Left kidney (tissue), 1 donor: ENCODE results near the gene JAK1. TPM values are rescaled to one million over a fixed set of nuclear protein-coding genes. Genes with fewer than 3 reads are reported as not detected.

Experiments
- polyA plus RNA-seq: library from polyadenylated mRNA; unstranded; fragments of 120-200 nt; gene quantifications from one replicate; pipeline ENCODE4 v1.2.1, GENCODE V29; 2013; ENCODE audit not compliant: insufficient read length

The JAK1 gene
- polyA plus RNA-seq, 1 donor, result 106 TPM

Other genes with a start within 250 kb of the JAK1 start
- gene RAVER2, start 221.5 kb downstream of the JAK1 start, polyA plus RNA-seq, result 35.0 TPM
- 72.3 TPM for gene AK4, start 181.7 kb upstream of the JAK1 start, polyA plus RNA-seq